ENCODE measurements around the gene ENGASE.

The ENGASE gene

DNA sequence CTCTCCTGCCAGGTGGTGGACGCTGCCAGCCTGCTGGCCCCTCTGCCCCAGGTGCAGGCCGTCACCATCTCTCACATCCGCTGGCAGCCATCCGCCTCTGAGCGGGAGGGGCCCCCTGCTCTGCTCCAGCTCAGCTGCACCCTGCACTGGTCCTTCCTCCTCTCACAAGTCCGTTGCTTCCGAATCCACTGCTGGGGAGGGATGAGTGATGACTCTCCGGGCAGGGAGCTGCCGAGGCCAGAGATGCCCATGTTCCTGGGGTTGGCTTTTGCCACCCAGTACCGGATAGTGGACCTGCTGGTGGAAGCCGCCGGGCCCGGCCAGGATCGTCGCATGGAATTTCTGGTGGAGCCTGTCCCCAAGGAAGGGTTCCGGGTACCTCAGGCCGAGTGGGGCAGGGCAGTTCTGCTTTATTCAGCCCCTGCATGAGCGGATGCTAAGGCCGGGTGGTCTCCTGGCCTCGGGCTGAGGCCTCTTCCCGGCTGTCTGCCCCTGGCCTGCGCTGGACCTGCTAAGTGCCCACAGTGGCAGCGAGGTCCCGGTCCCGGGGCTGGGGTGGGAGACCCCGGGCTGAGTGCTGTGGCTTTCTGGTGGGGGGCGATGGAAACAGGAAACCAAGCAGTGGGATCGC, 11.4 kb downstream of the ENGASE start:
- Mint-ChIP-seq H3K27ac (no peak overlapping the region), H3K4me3 (no peak overlapping the region), H3K4me1 (ENCODE audit: low read depth) (no peaks in the 10 kb centered on the region), H3K27me3 (ENCODE audit: low read depth) (no peaks in the 10 kb centered on the region), H3K36me3 (ENCODE audit: low read depth) (peaks cover 1% of the 10 kb centered on the region), H3K9me3 (no peaks in the 10 kb centered on the region)

DNA sequence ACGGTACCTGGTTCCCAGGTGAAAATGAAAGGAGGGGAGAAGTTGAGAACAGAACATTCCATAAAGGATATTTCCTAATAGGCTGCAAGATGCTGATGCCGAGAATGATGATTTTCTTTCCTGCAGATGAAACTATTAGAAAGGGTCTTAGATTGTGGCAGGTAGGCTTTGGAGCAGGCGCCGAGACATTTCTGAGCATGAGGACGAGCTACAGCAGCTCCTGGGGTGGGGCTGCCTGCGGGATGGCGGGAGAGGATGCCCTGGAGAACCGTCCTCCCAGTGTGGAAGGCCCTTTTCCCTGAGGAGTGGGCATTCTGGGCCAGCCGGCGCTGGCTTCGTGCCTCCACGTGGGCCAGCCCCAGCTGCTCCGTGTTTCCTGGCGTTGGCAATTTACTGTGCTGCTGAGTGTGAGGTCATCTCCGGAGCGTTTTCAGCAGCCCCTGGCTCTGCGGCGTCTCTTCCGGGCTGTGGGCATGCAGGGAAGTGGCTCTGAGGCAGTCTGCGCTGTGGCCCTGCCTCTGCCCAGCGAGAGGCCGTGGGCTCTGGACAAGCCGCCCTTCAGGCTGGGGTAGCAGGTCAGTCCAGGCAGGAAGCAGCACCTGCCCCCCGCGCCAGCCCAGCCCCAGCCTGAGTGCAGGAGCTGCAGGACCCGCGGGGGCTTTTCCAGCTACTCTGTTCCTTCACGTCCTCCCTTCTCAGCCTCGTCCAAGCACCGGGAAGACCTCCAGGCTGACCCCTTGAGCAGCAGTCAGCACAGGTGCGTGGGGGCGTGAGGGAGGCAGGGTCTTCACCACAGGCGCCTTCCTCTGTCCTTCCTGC, 12.2 kb downstream of the ENGASE start:
- no peak overlapping the region for H3K27ac Mint-ChIP-seq
- H3K4me1 Mint-ChIP-seq (ENCODE audit: low read depth): no peaks in the 10 kb centered on the region
- no peaks in the 10 kb centered on the region for H3K9me3 Mint-ChIP-seq
- no peaks in the 10 kb centered on the region for H3K27me3 Mint-ChIP-seq (ENCODE audit: low read depth)
- no peak overlapping the region for H3K4me3 Mint-ChIP-seq
- peaks cover under 1% of the 10 kb centered on the region for H3K36me3 Mint-ChIP-seq (ENCODE audit: low read depth)

DNA sequence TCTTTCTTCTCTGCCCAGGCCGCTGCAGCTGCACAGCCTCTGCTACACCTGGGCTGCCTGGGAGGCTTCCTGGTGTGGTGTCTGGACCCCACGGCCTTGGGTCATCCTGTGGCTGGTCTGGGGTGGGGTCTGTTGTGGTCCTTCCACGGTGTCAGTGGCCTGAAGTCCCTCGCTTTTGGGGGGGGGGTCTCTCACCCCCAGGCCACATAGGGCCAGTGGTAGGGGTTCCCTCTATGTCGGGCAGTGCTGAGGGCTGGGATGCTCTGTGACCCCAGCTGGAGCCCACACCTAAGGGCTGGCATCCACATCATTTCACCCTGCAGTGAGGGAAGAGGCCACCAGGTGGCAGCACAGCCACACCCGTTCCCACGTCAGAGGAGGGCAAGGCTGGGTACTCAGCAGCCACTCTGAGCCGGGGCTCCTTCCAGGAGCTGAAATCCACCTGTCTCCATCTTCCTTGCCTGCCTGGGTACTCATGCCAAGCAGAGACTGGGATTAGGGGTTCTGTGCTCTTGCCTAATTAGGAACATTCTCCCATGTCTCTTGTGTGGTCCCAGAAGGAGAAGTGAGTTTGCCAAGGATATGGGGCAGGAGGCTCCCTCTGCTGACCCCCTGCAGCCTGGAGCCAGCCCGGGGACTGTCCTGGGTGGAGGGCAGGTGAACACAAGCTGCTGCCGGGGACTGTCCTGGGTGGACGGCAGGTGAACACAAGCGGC, 13.0 kb downstream of the ENGASE start:
- Mint-ChIP-seq H3K4me3 (no peak overlapping the region), H3K27ac (no peak overlapping the region), H3K36me3 (ENCODE audit: low read depth) (no peaks in the 10 kb centered on the region), H3K9me3 (no peaks in the 10 kb centered on the region), H3K4me1 (ENCODE audit: low read depth) (no peaks in the 10 kb centered on the region), H3K27me3 (ENCODE audit: low read depth) (peaks cover 5% of the 10 kb centered on the region)

DNA sequence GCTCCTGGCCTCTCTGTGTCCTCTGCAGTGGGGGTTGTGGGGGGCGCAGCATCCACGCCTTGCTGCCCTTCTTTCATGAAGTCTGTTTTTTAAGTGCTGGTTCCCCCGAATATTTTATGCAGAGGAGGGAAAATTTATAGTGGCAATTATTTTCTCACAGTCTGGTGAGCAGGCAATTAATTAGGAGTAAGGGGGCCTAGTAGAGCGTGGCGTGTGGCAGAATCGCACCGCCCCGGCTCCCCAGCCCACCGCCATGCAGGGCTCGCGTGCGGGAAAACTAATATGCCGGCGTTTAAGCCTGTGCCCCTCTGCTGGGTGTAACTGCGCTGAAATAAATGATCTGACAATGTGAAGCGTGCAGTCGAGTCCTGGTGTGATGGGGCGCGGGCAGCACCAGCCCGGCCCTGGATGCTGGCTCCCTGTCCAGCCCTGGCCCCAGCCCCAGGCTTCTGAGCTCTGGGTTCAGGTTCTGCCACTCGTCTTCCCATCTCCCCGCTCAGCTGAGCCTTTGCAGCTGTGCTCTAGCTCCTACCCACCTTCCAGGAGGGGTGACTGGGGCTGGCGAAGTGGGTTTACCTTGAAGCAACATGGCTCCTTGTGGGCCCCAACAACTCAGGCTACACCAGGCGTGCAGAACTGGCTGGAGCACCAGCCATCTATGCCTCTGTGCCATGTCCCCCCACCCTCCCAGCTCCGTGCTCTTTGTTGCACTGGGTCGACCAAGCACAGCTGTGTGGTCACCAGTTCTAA, 13.8 kb downstream of the ENGASE start:
- Mint-ChIP-seq H3K9me3 (no peaks in the 10 kb centered on the region), H3K27me3 (ENCODE audit: low read depth) (peaks cover 5% of the 10 kb centered on the region), H3K27ac (no peak overlapping the region), H3K36me3 (ENCODE audit: low read depth) (no peaks in the 10 kb centered on the region), H3K4me1 (ENCODE audit: low read depth) (peaks cover 3% of the 10 kb centered on the region), H3K4me3 (no peak overlapping the region)

DNA sequence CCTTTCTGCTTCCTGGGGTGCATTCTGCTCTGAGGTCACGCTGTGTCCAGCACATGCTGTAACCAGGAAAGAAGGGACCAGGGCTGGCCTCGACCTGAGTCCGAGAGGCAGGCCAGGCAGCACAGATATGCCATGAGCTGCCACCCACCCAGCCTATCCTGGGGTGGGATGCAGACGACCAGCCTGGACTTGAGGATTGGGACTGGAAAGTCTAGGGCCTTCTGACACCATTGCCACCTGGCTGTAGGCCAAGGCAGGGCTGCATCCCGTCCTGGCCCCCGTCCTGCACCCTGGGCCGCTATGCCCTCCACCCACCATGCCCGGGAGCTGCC, 14.3 kb downstream of the ENGASE start:
- H3K4me3 Mint-ChIP-seq: no peak overlapping the region
- no peak overlapping the region for H3K27ac Mint-ChIP-seq
- H3K9me3 Mint-ChIP-seq: no peaks in the 10 kb centered on the region
- H3K36me3 Mint-ChIP-seq (ENCODE audit: low read depth): no peaks in the 10 kb centered on the region
- peaks cover 3% of the 10 kb centered on the region for H3K4me1 Mint-ChIP-seq (ENCODE audit: low read depth)
- peaks cover 5% of the 10 kb centered on the region for H3K27me3 Mint-ChIP-seq (ENCODE audit: low read depth)

DNA sequence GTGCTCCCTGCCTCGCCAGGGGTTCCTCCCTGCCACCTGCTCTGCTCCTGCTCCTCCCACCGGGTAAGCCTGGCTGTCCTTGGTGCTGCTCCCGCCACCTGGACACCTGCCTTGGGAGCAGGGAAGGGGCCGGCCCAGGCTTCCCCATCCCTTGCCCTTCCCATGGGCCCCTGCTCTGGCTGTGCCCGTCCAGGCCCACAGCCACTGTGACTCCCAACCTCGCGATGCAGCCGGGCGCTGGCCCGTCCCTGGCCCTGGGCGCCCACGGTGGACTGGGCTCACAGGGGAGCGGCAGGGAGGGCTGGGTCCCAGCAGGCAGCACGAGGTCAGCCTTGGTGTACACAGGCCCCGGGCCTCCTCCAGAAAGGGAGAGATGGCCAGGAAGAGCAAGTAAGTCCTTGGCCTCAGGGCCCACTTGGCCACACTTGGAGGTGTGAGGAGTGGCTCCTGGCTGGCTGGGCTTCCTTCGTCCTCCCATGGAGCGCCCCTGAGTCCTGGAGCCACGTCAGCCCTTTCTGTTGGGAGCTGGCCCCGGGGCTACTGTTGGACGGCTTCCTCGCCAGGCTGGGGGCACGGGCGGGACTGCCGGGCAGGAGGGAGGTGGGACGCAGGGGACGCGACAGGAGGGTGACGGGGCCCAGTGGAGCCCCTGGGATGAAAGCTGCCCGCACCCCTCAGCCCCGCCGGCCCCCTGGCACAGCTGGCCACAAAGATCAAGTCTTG, 15.3 kb downstream of the ENGASE start:
- Mint-ChIP-seq H3K27ac (no peak overlapping the region), H3K9me3 (no peaks in the 10 kb centered on the region), H3K27me3 (ENCODE audit: low read depth) (peaks cover 5% of the 10 kb centered on the region), H3K36me3 (ENCODE audit: low read depth) (no peaks in the 10 kb centered on the region), H3K4me3 (no peak overlapping the region), H3K4me1 (ENCODE audit: low read depth) (peaks cover 3% of the 10 kb centered on the region)

DNA sequence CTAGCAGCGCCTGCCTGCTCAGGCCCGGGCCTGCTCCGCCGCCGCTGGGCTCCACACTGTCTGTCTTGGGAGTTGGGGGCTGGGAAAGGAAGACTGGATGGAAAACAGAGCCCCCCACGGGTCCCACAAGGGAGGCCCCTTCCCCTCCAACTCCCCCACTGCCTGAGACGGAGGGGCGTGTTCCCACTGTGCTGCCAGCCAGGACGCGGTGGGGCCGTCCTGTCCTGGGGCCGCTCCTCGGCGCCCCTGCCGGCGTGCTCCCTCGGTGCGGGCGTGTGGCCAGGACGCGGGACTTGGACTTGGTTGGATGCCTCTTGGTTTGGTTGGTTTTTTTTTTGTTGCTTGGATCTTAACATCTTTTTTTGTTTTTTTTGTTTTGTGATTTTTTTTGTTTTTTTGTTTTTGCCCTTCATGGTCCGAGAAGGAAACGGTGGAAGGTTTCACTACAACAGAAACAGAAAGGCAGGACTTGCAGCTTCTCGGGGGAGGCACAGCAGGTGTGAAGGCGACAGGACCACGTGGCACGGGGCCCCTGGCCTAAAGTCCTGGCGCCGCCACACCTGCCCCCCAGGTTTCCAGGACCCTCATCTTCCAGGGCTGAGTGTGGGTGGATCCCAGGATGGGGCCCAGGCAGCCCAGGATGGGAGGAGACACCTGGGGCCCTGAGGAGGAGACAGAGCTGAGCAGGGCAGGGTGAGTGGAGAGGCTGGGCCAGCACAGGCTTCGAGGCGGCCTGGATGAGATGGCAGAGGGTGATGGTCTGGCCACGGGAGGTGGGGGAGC, 16.0 kb downstream of the ENGASE start:
- peaks cover 3% of the 10 kb centered on the region for H3K4me1 Mint-ChIP-seq (ENCODE audit: low read depth)
- H3K27me3 Mint-ChIP-seq (ENCODE audit: low read depth): peaks cover 7% of the 10 kb centered on the region
- no peak overlapping the region for H3K4me3 Mint-ChIP-seq
- no peaks in the 10 kb centered on the region for H3K36me3 Mint-ChIP-seq (ENCODE audit: low read depth)
- H3K27ac Mint-ChIP-seq: no peak overlapping the region
- H3K9me3 Mint-ChIP-seq: no peaks in the 10 kb centered on the region

DNA sequence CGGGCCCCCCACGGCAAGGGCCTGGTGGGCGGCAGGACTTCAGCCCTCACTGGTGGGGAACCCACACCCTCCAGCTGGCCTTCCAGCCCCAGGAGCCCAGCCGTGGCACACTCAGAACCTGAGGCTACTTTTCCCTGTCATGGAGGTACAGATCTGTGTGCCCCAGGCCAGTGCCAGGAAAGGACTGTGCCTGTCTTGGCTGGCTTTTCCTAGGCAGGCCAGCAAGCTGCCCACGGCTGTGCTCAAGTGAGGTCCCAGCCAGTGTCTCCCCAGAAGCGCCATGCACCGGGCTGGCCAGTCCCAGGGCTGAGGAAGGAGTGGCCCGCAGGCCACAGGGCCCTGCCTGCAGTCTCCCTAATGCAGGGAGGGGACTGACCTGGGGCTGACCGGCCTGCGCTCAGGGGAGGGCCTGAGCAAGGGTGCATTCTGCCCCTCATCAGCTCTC, 16.6 kb downstream of the ENGASE start:
- Mint-ChIP-seq H3K4me3 (no peak overlapping the region), H3K4me1 (ENCODE audit: low read depth) (peaks cover 3% of the 10 kb centered on the region), H3K9me3 (no peaks in the 10 kb centered on the region)

DNA sequence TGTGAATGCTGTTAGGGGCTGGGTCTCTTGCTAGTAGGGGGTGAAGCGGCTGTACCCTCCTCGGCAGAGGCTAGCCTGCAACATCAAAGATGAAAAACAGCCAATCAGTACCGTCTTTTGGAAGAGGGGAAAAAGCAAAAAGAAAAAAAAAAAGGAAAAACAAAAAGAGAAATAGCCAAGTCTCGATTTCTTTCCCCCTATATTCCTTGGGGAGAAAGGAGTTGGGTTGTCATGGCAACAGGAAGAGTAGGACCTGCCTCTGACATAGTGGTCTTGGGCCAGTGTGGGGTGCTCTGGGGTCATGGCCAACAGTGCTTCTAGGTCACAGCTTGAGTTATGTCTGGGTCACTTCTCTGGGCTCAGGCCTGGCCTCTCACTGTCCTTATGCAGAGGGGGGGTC, 17.9 kb downstream of the ENGASE start:
- Mint-ChIP-seq H3K4me3 (no peak overlapping the region), H3K36me3 (ENCODE audit: low read depth) (no peaks in the 10 kb centered on the region), H3K4me1 (ENCODE audit: low read depth) (peaks cover 3% of the 10 kb centered on the region), H3K27me3 (ENCODE audit: low read depth) (peaks cover 12% of the 10 kb centered on the region), H3K9me3 (no peaks in the 10 kb centered on the region), H3K27ac (no peak overlapping the region)

More for the DNA sequence above, 16.6 kb downstream of the ENGASE start:
- Mint-ChIP-seq H3K27me3 (ENCODE audit: low read depth) (peaks cover 11% of the 10 kb centered on the region), H3K36me3 (ENCODE audit: low read depth) (no peaks in the 10 kb centered on the region), H3K27ac (no peak overlapping the region)

DNA sequence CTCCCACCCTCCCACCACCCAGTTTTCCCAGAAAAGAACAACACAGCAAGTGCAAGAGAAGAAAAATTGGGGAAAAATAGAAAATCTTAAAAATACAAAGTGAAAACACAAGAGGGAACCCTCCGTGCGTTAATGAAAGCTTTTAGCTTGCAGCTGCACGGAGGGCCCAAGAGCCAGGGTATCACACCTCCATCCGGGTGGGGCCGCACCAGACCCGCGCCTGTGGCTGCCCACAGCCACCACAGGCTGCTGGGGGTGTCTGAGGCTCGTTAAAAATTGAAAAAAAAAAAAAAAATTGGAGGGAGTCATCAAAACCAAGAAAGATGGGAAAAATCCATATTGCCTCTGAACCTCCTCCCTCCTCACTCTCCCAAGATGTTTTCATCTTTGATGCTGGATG, 18.6 kb downstream of the ENGASE start:
- no peaks in the 10 kb centered on the region for H3K9me3 Mint-ChIP-seq
- peaks cover 19% of the 10 kb centered on the region for H3K27me3 Mint-ChIP-seq (ENCODE audit: low read depth)
- no peak overlapping the region for H3K4me3 Mint-ChIP-seq

DNA sequence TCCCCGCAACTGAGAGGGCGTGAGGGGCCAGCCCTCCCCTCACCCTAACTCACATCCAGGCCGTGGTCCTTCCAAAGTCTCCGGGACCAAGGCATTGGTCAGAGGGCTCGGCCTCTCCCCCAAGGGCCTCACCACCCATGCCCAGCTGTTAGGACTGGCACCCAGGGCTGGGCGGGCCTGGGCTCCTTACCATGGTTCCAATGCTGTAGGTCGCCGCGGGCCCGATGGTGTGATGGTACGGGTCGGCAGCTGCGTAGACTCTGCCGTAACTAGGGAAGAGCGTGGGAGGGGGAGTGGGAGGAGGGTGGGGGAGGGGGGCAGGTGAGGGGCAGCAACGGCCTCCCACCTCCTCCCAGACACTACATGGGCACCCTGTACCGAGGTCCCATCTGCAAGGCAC, 19.6 kb downstream of the ENGASE start:
- peaks cover 23% of the 10 kb centered on the region for H3K27me3 Mint-ChIP-seq (ENCODE audit: low read depth)
- no peaks in the 10 kb centered on the region for H3K36me3 Mint-ChIP-seq (ENCODE audit: low read depth)
- no peaks in the 10 kb centered on the region for H3K9me3 Mint-ChIP-seq
- no peak overlapping the region for H3K27ac Mint-ChIP-seq
- peaks cover 6% of the 10 kb centered on the region for H3K4me1 Mint-ChIP-seq (ENCODE audit: low read depth)
- no peak overlapping the region for H3K4me3 Mint-ChIP-seq

More for the DNA sequence above, 18.6 kb downstream of the ENGASE start:
- Mint-ChIP-seq H3K27ac (no peak overlapping the region), H3K4me1 (ENCODE audit: low read depth) (peaks cover 6% of the 10 kb centered on the region), H3K36me3 (ENCODE audit: low read depth) (no peaks in the 10 kb centered on the region)

DNA sequence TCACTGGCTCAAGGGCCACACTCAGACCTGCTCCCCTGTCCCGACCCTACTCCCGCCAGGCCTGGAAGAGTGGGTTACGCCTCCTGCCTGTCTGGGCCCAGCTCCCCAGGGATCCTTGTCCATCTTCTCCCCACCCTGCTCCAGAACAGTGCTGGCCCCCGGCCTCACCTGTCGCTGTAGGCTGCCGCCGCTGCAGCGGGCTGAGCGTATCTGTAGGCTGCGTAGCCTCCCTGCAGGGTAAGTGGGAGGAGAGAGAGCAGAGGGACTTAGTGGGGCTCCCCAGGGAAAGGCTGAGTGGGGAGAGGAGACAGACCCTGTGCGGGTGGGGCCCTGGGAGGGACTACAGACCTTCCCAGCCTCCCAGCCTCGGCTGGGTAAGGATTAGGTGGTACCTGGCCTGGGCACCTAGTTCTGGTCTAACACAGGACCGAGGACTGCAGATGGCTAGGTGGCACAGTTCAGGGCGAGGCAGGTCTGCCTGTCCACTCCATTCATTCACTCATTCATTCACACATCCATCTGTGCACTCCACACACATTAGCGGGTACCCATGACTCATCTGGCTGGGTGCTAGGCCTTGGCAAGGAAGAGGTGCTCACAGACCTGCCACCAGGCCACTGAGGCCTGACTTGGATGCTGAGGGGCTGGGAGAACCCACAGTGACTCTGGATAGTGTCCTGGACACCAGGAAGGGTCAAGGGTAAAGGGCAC, 20.9 kb downstream of the ENGASE start:
- H3K27me3 Mint-ChIP-seq (ENCODE audit: low read depth): peaks cover 23% of the 10 kb centered on the region

DNA sequence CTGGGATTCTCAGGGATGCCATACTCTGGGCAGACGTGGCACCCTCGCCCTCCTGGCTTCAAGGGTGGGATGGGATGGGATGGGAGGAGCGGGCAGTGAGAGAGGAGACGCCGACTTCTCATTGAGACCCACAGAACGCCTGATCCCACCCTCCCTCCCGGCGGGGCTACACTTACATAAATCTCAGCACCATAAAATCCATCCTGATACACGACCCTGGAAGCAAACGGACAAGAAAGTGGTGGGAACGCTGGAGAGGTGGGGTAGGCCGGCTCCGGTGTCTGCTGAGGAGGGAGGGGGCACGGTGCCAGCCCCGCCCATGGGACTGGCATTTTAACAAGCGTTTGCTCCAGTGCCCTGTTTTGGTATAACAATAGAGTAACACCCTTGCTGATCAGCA, 21.9 kb downstream of the ENGASE start:
- H3K4me3 Mint-ChIP-seq: no peak overlapping the region
- peaks cover 23% of the 10 kb centered on the region for H3K27me3 Mint-ChIP-seq (ENCODE audit: low read depth)
- no peaks in the 10 kb centered on the region for H3K9me3 Mint-ChIP-seq
- H3K36me3 Mint-ChIP-seq (ENCODE audit: low read depth): no peaks in the 10 kb centered on the region
- H3K4me1 Mint-ChIP-seq (ENCODE audit: low read depth): peaks cover 6% of the 10 kb centered on the region
- no peak overlapping the region for H3K27ac Mint-ChIP-seq

More for the DNA sequence above, 20.9 kb downstream of the ENGASE start:
- no peak overlapping the region for H3K27ac Mint-ChIP-seq
- no peaks in the 10 kb centered on the region for H3K9me3 Mint-ChIP-seq
- H3K36me3 Mint-ChIP-seq (ENCODE audit: low read depth): no peaks in the 10 kb centered on the region
- peaks cover 6% of the 10 kb centered on the region for H3K4me1 Mint-ChIP-seq (ENCODE audit: low read depth)
- no peak overlapping the region for H3K4me3 Mint-ChIP-seq

All from T-helper 1 cell treated with Interleukin-12 subunit alpha and Interleukin-12 subunit beta and Interleukin-4 antibody, amounts not matched to agents 30 μg/mL and 1 μg/mL, for 36 hours (primary cell).